K562 (cell line): ENCODE results near the gene RPUSD1. TPM values are rescaled to one million over a fixed set of nuclear protein-coding genes. Genes with fewer than 3 reads are reported as not detected.

Source experiments
- ATAC-seq: fragments of 200-7000 bp; cut with Tn5 transposase; 3 replicates; pipeline ENCODE4 v1.9.1; 2020; ENCODE audit warnings: moderate library complexity
- BruUV-seq: library from RNA; stranded (reverse); fragments of 400-500 nt; replicated peaks from 2 replicates; lab custom pipeline; 2021; lab: Mats Ljungman, UMichigan
- CTCF ChIA-PET: fragments of 300-600 bp; formaldehyde crosslinking; extraction: SDS; loops from one replicate; lab custom pipeline; 2021; ENCODE audit warnings: low intra/inter-chr PET ratio; lab: Yijun Ruan, JAX
- POLR2A ChIA-PET: fragments of 300-600, 350-650 bp; sonication (Branson Sonifier 250); formaldehyde crosslinking; extraction: SDS; loops from one replicate; lab custom pipeline; 2021; ENCODE audit warnings: antibody characterized with exemption, inconsistent platforms; lab: Yijun Ruan, JAX
- DNase-seq, 4 experiments: peaks; one replicate each; pipeline versions ENCODE4 v3.0.0 to v3.0.0-alpha.2; 2011 to 2018; ENCODE audit warnings: low spot score in 3 of 4, mixed read lengths in 3 of 4; ENCODE audit errors: extremely low read depth in 1 of 4
- FAIRE-seq: peaks from 2 replicates; lab custom pipeline; 2011; peaks lifted over from hg19 to GRCh38; lab: Jason Lieb, UNC
- H2AFZ ChIP-seq: 2 replicates; pipeline ENCODE4 v1.6.0; 2011; ENCODE audit warnings: low read depth, low read length, control low read depth, inconsistent platforms
- H3K27ac ChIP-seq: fragments of 200-600 bp; 3 replicates; pipeline ENCODE4 v1.8.0; 2011; ENCODE audit warnings: low read depth, mild to moderate bottlenecking, control low read depth, inconsistent platforms, low read length, moderate library complexity, mixed read lengths; ENCODE audit errors: extremely low read depth
- H3K27me3 ChIP-seq, 2 experiments: fragments of 300-600 bp in 1 of 2; 2 replicates in 1 of 2; 3 replicates in 1 of 2; pipeline versions ENCODE4 v1.6.0 to v1.8.0; 2011; ENCODE audit warnings: inconsistent platforms in 2 of 2, low read length in 2 of 2, mild to moderate bottlenecking in 1 of 2, mixed read lengths in 1 of 2, moderate library complexity in 1 of 2; ENCODE audit not compliant: control insufficient read depth in 2 of 2, insufficient read depth in 2 of 2
- H3K36me3 ChIP-seq: fragments of 300-600 bp; 3 replicates; pipeline ENCODE4 v1.8.0; 2011; ENCODE audit warnings: mild to moderate bottlenecking, low read length, inconsistent platforms; ENCODE audit not compliant: control insufficient read depth, insufficient read depth
- H3K4me1 ChIP-seq, 2 experiments: fragments of 200-600 bp in 1 of 2; replicated peaks in 1 of 2; 2 replicates in 1 of 2; 3 replicates in 1 of 2; pipeline versions ENCODE4 v1.5.1 to v1.8.0; 2011; ENCODE audit warnings: inconsistent platforms in 2 of 2, low read length in 2 of 2, mild to moderate bottlenecking in 1 of 2, mixed read lengths in 1 of 2, moderate library complexity in 1 of 2; ENCODE audit not compliant: control insufficient read depth in 2 of 2, insufficient read depth in 2 of 2
- H3K4me2 ChIP-seq: 2 replicates; pipeline ENCODE4 v1.6.1; 2011; ENCODE audit warnings: low read length, control low read depth, inconsistent platforms, mixed read lengths; ENCODE audit not compliant: insufficient read depth
- H3K4me3 ChIP-seq: fragments of 200-600 bp; sonication (generic), shearing (Covaris generic); 2 replicates; pipeline ENCODE4 v1.5.1; 2016; ENCODE audit warnings: control low read depth, inconsistent platforms
- H3K79me2 ChIP-seq: fragments of 200-600 bp; 3 replicates; pipeline ENCODE4 v1.8.0; 2011; ENCODE audit warnings: low read length, inconsistent platforms; ENCODE audit not compliant: control insufficient read depth, insufficient read depth
- H3K9ac ChIP-seq, 2 experiments: 2 replicates each; pipeline versions ENCODE4 v1.6.0 to v1.6.1; 2011; ENCODE audit warnings: low read depth in 2 of 2, low read length in 2 of 2, control low read depth in 1 of 2, inconsistent platforms in 1 of 2, mild to moderate bottlenecking in 1 of 2, mixed read lengths in 1 of 2; ENCODE audit not compliant: insufficient read depth in 1 of 2
- H3K9me1 ChIP-seq: one replicate; pipeline ENCODE4 v1.6.0; 2011; ENCODE audit warnings: inconsistent platforms, mild to moderate bottlenecking, low read length, moderate library complexity; ENCODE audit not compliant: control insufficient read depth, insufficient read depth
- H3K9me3 ChIP-seq: replicated peaks from 2 replicates; pipeline ENCODE4 v1.5.1; 2011; ENCODE audit warnings: low read depth, low read length, inconsistent platforms; ENCODE audit not compliant: control insufficient read depth, insufficient read depth
- H4K20me1 ChIP-seq: replicated peaks from 2 replicates; pipeline ENCODE4 v1.6.1; 2011; ENCODE audit warnings: low read length, inconsistent platforms, mixed read lengths; ENCODE audit not compliant: control insufficient read depth, insufficient read depth
- MAFG ChIP-seq: fragments of 450-650 bp; conservative IDR thresholded peaks from 2 replicates; pipeline ENCODE4 v1.6.1; 2016; ENCODE audit warnings: missing genetic modification characterization, missing compliant biosample characterization
- ZBTB7A ChIP-seq: IDR thresholded peaks from 2 replicates; pipeline ENCODE4 v1.6.1; 2011; ENCODE audit warnings: low read depth, mild to moderate bottlenecking, low read length, moderate library complexity, borderline replicate concordance; ENCODE audit not compliant: control insufficient read depth
- WGBS: fragments of 100-300 bp; shearing (Covaris generic); methylation state at CpG from one replicate; pipeline ENCODE4 v1.1.6; 2016; ENCODE audit warnings: low coverage, mixed read lengths; ENCODE audit not compliant: insufficient coverage; ENCODE audit errors: missing lambda C conversion rate; 5-methylcytosine and 5-hydroxymethylcytosine counted together
- in situ Hi-C: fragments of 300-500 bp; cut with MboI; formaldehyde crosslinking; loops from 4 replicates; pipeline ENCODE4 v1.15.0; 2018; ENCODE audit warnings: inconsistent platforms, mixed read lengths
- intact Hi-C: fragments of 100-400 bp; cut with micrococcal nuclease; formaldehyde crosslinking; loops from 2 replicates; pipeline ENCODE4 v1.14.2; 2022
- polyA plus RNA-seq, 8 experiments: library from polyadenylated mRNA; depleted of rRNA in 4 of 8; stranded (reverse) in 5 of 8; unstranded in 3 of 8; fragments of >200 nt; fragmentation: Nextera tagmentation in 2 of 8; fragmentation: Illumina TruSeq in 1 of 8; extraction: Ambion mirVana in 2 of 8; extraction: Trizol in 1 of 8; gene quantifications; 2 replicates each; pipeline versions ENCODE4 v1.2.1 to v1.2.3, GENCODE V29; 2011 to 2014; ENCODE audit warnings: inconsistent platforms in 1 of 8, missing spikeins in 1 of 8
- total RNA-seq, 7 experiments: library from RNA; depleted of rRNA in 6 of 7; stranded (reverse); fragments of >200 nt in 6 of 7; fragmentation: Illumina TruSeq in 2 of 7; extraction: Trizol in 2 of 7; gene quantifications; 2 replicates each; pipeline versions ENCODE4 v1.2.1 to v1.2.3, GENCODE V29; 2011 to 2021; ENCODE audit warnings: low replicate concordance in 1 of 7

The RPUSD1 gene
- total and polyA plus RNA-seq, 9 of the 15 experiments (the other 6 are each of a cell fraction or from before 2014, with no cell fraction given), result 0.45 to 56.6 (median 12.0) TPM

DNA sequence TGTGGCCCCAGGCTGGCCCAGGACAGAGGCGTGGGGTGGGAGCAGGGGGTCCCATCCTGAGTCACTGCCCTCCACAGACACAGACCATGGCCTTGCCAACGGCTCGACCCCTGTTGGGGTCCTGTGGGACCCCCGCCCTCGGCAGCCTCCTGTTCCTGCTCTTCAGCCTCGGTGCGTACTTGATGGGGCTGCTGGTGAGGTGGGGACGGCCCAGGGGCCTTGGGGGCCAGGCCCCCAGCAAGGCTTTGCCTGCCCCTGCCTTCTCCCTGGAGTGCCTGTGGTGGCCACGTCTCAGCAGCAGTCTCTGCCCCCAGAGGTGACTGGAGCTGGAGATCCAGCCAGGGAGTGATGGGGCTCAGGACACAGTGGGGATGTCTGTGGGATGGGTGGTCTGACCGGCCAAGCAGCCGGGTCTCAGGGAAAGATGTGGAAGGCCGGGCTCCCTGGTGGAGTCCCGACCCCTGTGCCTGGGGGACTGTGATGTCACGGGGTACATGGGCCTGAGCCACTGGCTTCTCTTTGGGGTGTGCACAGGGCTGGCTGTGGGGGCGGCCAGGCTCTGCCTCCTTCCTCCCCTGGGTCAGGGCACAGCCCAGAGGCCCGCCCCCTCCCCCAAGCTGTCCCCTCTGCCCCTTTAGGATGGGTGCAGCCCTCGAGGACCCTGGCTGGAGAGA lies 25.4 kb downstream of the RPUSD1 start:
- Histone ChIP-seq H2AFZ (no peak overlapping the region), H3K9ac (no peak overlapping the region), H3K79me2 (no peaks in the 10 kb centered on the region), H3K4me3 (no peak overlapping the region), H3K4me2 (no peak overlapping the region), H4K20me1 (0 out of 2 replicates have a peak, but pooled peaks cover 3% of the 10 kb centered on the region), H3K36me3 (no peaks in the 10 kb centered on the region), H3K27ac (no peak overlapping the region), H3K9me1 (no peaks in the 10 kb centered on the region), H3K4me1 (peaks cover 0 to 75% of the 10 kb centered on the region in 2 experiments; a peak in 2 of 5 replicates), H3K9me3 (no peaks in the 10 kb centered on the region), H3K27me3 (peaks cover 0 to 6% of the 10 kb centered on the region in 2 experiments; a peak in 1 of 5 replicates)
- no peak for FAIRE-seq
- CTCF ChIA-PET, result no interaction called here
- in situ Hi-C loops (no loop called here), intact Hi-C loops (no loop called here)
- no TSS peak for BruUV-seq
- no peak for ATAC-seq
- 14% methylated on average over 14 of the region's 17 CpGs for WGBS
- TF ChIP-seq ZBTB7A (peak; percentile 24; the same call in 1 of the 2 replicates), MAFG (tag) (no peak)
- DNase-seq, result no peak
- POLR2A ChIA-PET, result interaction anchor here (0.5 to 1.3 kb wide), 2 partner anchors 41 to 56 kb away, joined by 3 to 5 read pairs; partner anchors contain the start of gene ANTKMT
